HepG2 (cell line): ENCODE results near the gene MEGF6. TPM values are rescaled to one million over a fixed set of nuclear protein-coding genes. Genes with fewer than 3 reads are reported as not detected.

Experiments used
- GABPA ChIP-seq, 2 experiments: IDR thresholded peaks; 2 replicates each; pipeline ENCODE4 v1.6.1; 2011 to 2016; ENCODE audit warnings: low read depth in 2 of 2, low read length in 1 of 2, missing biosample characterization in 1 of 2, missing genetic modification characterization in 1 of 2
- HDAC2 ChIP-seq: sonication (generic); formaldehyde crosslinking; IDR thresholded peaks from 2 replicates; pipeline ENCODE4 v1.4.0; 2020; ENCODE audit warnings: missing genetic modification reagents
- HNRNPL ChIP-seq: fragments of 200-400 bp; formaldehyde crosslinking; IDR thresholded peaks from 2 replicates; pipeline ENCODE4 v1.6.1; 2017; ENCODE audit warnings: mild to moderate bottlenecking, low read depth, low read length
- NFATC3 ChIP-seq: sonication (generic); formaldehyde crosslinking; IDR thresholded peaks from 2 replicates; pipeline ENCODE4 v1.5.1; 2020; ENCODE audit warnings: mild to moderate bottlenecking, missing genetic modification reagents
- TMF1 ChIP-seq: sonication (generic); formaldehyde crosslinking; IDR thresholded peaks from 2 replicates; pipeline ENCODE4 v1.8.1; 2022; ENCODE audit warnings: low read depth, missing genetic modification reagents
- YY1 ChIP-seq: IDR thresholded peaks from 2 replicates; pipeline ENCODE4 v1.6.1; 2011; ENCODE audit warnings: low read length, low read depth, moderate library complexity, mild to moderate bottlenecking; ENCODE audit not compliant: insufficient read depth, insufficient replicate concordance
- ZBTB7A ChIP-seq: sonication (generic); formaldehyde crosslinking; IDR thresholded peaks from 2 replicates; pipeline ENCODE4 v1.8.0; 2022; ENCODE audit warnings: mild to moderate bottlenecking, missing genetic modification reagents
- ZNF205 ChIP-seq: IDR thresholded peaks from 2 replicates; pipeline ENCODE4 v1.6.1; 2018; ENCODE audit warnings: missing biosample characterization, missing genetic modification reagents
- ZNF530 ChIP-seq: sonication (generic); formaldehyde crosslinking; IDR thresholded peaks from 2 replicates; pipeline ENCODE4 v1.5.0; 2020; ENCODE audit warnings: low read depth, mild to moderate bottlenecking, missing genetic modification reagents
- ZNF891 ChIP-seq: sonication (generic); formaldehyde crosslinking; IDR thresholded peaks from 2 replicates; pipeline ENCODE4 v1.5.0; 2020; ENCODE audit warnings: mild to moderate bottlenecking, missing genetic modification reagents
- ZSCAN12 ChIP-seq: sonication (generic); formaldehyde crosslinking; IDR thresholded peaks from 2 replicates; pipeline ENCODE4 v1.9.0; 2021; ENCODE audit warnings: mild to moderate bottlenecking, missing genetic modification reagents
- polyA plus RNA-seq, 8 experiments: library from polyadenylated mRNA; depleted of rRNA in 3 of 8; stranded (reverse) in 7 of 8; unstranded in 1 of 8; fragments of >200 nt; fragmentation: Illumina TruSeq in 4 of 8; extraction: Trizol in 4 of 8; gene quantifications; 2 replicates each; pipeline versions ENCODE4 v1.2.1 to v1.2.3, GENCODE V29; 2011 to 2016; ENCODE audit warnings: low read depth in 4 of 8, missing spikeins in 1 of 8, mixed read lengths in 1 of 8; ENCODE audit not compliant: insufficient read depth in 1 of 8
- total RNA-seq, 5 experiments: library from RNA; depleted of rRNA; stranded (reverse); fragments of >200 nt; fragmentation: Illumina TruSeq; extraction: Trizol; gene quantifications; 2 replicates each; pipeline ENCODE4 v1.2.3, GENCODE V29; 2016; ENCODE audit warnings: low read depth in 1 of 5
- TF ChIP-seq, protein P1 (sequence below): sonication (generic); formaldehyde crosslinking; IDR thresholded peaks from 2 replicates; pipeline ENCODE4 v1.4.0; 2020; ENCODE audit warnings: missing genetic modification reagents
- TF ChIP-seq, protein P2 (sequence below): sonication (generic); formaldehyde crosslinking; IDR thresholded peaks from 2 replicates; pipeline ENCODE4 v1.4.0; 2020; ENCODE audit warnings: missing genetic modification reagents, borderline replicate concordance
- TF ChIP-seq, protein P3 (sequence below): sonication (generic); formaldehyde crosslinking; IDR thresholded peaks from 2 replicates; pipeline ENCODE4 v1.4.0; 2020; ENCODE audit warnings: mild to moderate bottlenecking, missing genetic modification reagents
- TF ChIP-seq, protein P4 (sequence below): IDR thresholded peaks from 2 replicates; pipeline ENCODE4 v1.6.1; 2018; ENCODE audit warnings: missing genetic modification reagents, mild to moderate bottlenecking, missing compliant biosample characterization

Gene MEGF6
- total and polyA plus RNA-seq, 2 of the 13 experiments (the other 11 are each of a cell fraction or from before 2014, with no cell fraction given): 1.9 TPM

DNA sequence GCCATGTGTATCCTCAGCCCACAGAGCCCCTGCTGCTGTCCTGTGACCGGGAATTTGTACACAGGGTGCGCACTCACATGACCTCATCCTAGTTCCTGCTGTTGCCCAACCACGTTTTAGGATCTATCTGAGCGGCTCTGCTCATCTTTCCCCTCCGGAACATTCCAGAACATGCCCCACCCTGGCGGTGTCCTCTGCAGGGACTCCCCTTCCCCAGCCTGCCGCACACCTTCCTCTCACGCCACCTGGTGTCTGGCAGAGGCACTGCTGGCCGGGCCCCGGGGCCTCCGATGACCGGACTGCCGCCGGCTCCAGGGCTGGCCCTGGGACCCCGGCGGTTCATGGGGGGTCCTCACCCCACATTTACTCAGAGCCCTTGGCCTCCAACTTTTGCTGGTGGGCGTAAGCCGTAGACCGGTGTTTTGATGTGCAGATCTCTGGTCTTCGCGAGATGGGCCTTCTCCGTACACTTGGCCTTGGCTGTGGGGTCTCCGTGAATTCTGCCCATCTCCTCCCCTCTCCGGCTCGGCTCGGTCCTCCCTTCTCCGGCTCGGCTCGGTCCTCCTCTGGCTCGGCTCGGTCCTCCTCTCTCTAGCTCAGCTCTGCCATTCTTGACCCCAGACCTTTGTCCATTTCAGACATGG, 127.4 kb downstream of the MEGF6 start (continued):
- TF ChIP-seq YY1 (no peak), ZNF530 (CRISPR knock-in tag) (no peak), ZSCAN12 (CRISPR knock-in tag) (no peak), HDAC2 (no peak), GABPA (IDR thresholded peaks at IDR 0.05; ENCODE audit: low read depth, low read length) (no peak), GABPA (CRISPR knock-in tag; IDR thresholded peaks at IDR 0.05; ENCODE audit: low read depth) (no peak), ZNF891 (no peak), NFATC3 (CRISPR knock-in tag) (no peak), TMF1 (CRISPR knock-in tag) (no peak), ZBTB7A (CRISPR knock-in tag) (0 out of 2 replicates have a peak, but pooled peaks have one; percentile 16), ZNF205 (no peak), HNRNPL (0 out of 2 replicates have a peak, but pooled peaks have one; percentile 17)
- TF ChIP-seq, protein P1, sequence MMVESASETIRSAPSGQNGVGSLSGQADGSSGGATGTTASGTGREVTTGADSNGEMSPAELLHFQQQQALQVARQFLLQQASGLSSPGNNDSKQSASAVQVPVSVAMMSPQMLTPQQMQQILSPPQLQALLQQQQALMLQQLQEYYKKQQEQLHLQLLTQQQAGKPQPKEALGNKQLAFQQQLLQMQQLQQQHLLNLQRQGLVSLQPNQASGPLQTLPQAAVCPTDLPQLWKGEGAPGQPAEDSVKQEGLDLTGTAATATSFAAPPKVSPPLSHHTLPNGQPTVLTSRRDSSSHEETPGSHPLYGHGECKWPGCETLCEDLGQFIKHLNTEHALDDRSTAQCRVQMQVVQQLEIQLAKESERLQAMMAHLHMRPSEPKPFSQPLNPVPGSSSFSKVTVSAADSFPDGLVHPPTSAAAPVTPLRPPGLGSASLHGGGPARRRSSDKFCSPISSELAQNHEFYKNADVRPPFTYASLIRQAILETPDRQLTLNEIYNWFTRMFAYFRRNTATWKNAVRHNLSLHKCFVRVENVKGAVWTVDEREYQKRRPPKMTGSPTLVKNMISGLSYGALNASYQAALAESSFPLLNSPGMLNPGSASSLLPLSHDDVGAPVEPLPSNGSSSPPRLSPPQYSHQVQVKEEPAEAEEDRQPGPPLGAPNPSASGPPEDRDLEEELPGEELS: no peak
- TF ChIP-seq, protein P2, sequence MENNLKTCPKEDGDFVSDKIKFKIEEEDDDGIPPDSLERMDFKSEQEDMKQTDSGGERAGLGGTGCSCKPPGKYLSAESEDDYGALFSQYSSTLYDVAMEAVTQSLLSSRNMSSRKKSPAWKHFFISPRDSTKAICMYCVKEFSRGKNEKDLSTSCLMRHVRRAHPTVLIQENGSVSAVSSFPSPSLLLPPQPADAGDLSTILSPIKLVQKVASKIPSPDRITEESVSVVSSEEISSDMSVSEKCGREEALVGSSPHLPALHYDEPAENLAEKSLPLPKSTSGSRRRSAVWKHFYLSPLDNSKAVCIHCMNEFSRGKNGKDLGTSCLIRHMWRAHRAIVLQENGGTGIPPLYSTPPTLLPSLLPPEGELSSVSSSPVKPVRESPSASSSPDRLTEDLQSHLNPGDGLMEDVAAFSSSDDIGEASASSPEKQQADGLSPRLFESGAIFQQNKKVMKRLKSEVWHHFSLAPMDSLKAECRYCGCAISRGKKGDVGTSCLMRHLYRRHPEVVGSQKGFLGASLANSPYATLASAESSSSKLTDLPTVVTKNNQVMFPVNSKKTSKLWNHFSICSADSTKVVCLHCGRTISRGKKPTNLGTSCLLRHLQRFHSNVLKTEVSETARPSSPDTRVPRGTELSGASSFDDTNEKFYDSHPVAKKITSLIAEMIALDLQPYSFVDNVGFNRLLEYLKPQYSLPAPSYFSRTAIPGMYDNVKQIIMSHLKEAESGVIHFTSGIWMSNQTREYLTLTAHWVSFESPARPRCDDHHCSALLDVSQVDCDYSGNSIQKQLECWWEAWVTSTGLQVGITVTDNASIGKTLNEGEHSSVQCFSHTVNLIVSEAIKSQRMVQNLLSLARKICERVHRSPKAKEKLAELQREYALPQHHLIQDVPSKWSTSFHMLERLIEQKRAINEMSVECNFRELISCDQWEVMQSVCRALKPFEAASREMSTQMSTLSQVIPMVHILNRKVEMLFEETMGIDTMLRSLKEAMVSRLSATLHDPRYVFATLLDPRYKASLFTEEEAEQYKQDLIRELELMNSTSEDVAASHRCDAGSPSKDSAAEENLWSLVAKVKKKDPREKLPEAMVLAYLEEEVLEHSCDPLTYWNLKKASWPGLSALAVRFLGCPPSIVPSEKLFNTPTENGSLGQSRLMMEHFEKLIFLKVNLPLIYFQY: no peak
- TF ChIP-seq, protein P3, sequence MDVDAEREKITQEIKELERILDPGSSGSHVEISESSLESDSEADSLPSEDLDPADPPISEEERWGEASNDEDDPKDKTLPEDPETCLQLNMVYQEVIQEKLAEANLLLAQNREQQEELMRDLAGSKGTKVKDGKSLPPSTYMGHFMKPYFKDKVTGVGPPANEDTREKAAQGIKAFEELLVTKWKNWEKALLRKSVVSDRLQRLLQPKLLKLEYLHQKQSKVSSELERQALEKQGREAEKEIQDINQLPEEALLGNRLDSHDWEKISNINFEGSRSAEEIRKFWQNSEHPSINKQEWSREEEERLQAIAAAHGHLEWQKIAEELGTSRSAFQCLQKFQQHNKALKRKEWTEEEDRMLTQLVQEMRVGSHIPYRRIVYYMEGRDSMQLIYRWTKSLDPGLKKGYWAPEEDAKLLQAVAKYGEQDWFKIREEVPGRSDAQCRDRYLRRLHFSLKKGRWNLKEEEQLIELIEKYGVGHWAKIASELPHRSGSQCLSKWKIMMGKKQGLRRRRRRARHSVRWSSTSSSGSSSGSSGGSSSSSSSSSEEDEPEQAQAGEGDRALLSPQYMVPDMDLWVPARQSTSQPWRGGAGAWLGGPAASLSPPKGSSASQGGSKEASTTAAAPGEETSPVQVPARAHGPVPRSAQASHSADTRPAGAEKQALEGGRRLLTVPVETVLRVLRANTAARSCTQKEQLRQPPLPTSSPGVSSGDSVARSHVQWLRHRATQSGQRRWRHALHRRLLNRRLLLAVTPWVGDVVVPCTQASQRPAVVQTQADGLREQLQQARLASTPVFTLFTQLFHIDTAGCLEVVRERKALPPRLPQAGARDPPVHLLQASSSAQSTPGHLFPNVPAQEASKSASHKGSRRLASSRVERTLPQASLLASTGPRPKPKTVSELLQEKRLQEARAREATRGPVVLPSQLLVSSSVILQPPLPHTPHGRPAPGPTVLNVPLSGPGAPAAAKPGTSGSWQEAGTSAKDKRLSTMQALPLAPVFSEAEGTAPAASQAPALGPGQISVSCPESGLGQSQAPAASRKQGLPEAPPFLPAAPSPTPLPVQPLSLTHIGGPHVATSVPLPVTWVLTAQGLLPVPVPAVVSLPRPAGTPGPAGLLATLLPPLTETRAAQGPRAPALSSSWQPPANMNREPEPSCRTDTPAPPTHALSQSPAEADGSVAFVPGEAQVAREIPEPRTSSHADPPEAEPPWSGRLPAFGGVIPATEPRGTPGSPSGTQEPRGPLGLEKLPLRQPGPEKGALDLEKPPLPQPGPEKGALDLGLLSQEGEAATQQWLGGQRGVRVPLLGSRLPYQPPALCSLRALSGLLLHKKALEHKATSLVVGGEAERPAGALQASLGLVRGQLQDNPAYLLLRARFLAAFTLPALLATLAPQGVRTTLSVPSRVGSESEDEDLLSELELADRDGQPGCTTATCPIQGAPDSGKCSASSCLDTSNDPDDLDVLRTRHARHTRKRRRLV: no peak
- TF ChIP-seq, protein P4, sequence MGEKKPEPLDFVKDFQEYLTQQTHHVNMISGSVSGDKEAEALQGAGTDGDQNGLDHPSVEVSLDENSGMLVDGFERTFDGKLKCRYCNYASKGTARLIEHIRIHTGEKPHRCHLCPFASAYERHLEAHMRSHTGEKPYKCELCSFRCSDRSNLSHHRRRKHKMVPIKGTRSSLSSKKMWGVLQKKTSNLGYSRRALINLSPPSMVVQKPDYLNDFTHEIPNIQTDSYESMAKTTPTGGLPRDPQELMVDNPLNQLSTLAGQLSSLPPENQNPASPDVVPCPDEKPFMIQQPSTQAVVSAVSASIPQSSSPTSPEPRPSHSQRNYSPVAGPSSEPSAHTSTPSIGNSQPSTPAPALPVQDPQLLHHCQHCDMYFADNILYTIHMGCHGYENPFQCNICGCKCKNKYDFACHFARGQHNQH (CRISPR knock-in tag): 0 out of 2 replicates have a peak, but pooled peaks have one; percentile 25
